Fibroblast of the conjunctiva (primary cell): ENCODE results near the gene FHOD3.

ENCODE experiments used
- DNase-seq: peaks from one replicate; pipeline ENCODE4 v3.0.0-alpha.2; 2010; ENCODE audit warnings: low read depth

The FHOD3 gene

DNA sequence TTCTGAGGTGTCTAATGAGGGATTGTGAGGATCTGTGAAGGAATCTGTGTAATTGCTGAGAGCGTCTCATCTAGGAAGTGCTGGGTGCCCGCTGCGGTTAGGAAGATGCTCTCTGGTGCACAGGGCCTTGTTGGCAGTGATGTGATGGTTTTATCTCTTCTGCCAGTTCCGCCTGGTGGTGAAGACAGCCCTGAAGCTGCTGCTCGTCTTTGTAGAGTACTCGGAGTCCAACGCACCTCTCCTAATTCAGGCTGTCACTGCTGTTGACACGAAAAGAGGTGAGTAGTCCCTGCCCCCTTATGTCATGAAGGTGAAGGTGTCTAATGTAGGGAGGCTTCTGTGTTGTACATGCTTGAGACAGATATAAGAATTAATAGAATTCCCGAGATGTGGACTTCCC, 297.1 kb downstream of the FHOD3 start:
- DNase-seq = no peak

DNA sequence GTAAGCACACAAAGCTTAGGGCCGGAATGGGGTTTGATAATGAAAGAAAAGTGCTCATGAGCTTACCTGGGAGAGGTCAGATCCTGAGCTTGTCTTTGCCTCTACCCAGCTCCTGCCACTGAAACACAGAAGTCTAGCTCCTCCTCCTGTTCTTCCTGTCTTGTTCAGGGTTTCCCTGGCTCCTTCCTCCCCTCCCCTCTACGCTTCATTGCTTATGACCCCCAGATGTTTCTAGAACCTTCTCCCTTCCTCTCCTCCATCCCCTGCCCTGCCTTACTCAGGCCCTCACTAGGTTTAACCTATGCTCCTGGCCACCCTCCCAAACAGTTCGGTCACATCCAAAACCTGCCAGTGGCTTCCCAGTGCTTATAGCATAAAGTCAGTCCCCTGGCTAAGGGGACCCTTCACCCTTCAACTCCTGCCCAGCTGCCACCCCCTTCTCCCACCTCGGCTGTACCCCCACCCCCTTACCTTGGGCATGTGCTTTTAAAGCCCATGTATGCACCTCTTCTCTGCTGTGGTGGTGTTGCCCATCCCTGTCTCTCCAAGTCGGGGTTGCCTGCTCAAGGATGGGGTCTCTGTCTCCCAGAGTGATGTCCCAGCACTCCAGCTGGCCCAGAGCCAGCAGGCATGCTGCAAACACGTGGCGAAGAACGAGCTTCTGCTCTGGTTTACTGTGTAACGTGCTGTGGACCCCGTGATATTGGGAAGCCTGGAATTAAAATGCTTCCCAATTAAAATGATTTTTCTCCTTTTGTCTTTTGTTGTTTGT, 297.7 kb downstream of the FHOD3 start:
- no peak for DNase-seq

DNA sequence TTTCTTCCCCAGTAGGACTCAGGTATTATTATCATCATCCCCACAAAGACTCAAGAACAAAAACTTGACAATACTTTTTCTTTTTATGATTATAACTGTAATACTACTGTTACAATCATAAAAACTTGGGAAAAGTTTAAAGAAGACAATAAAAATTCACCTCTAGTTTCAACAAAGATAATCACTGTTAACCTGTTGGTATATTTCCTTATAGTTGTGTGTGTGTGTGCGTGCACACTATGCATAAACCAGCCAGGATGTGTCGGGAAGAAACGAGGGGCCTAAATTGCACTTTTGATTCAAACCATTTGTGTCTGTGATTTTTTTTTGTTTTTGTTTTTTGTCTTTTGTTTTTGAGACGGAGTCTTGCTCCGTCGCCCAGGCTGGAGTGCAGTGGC, 298.3 kb downstream of the FHOD3 start:
- no peak for DNase-seq

DNA sequence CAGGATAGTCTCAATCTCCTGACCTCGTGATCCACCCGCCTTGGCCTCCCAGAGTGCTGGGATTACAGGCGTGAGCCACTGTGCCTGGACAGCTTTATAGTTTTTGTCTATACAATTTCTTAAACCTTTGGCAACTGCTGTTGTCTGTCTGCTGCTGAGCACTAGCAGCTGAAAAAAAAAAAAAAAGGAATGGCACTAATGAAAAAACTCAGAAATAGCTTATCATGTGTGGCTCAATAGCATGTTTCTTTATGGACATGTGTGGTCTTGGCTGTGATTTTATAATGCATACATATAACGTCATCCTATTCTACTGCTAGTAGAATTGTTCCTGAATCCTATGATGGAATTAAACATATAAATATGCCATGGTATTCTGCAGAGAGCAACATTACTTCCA, 300.1 kb downstream of the FHOD3 start:
- no peak for DNase-seq

DNA sequence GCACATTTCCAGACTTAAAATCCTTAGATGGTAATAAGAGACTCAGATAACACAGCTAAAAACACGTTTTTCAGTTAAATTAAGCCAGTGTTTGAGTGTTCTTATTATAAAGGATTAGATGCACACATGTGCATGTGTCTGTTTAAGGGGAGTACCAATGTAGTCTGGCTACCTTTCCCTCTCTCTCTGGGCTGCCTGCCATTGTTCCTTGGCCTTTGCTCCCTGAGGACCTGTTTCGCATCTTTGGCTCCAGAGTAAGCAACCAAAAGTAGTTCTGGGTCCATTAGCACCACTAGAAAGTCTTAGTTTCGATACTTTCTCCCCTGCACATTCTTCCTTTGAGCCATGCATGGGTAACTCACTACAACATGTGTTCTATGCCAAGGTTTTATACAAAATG, 303.0 kb downstream of the FHOD3 start:
- DNase-seq = no peak

DNA sequence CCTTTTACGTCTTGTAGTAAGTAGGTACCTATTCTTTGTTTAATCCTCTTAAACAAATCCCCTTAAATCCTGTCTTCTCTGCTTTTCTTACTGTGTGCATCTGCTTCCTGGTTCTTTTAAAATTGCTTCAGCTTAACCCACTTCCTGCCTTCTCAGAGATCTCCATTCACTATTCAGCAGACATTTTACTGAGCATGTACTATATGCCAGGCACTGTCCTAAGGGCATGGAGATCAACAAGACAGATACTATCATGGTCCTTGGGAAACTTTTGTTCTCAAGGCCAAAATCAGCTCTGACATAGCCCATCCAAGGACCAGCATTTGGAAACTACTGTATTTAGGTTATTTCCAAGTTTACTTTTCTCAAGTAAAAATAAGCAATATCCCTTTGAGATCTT, 303.8 kb downstream of the FHOD3 start:
- no peak for DNase-seq

DNA sequence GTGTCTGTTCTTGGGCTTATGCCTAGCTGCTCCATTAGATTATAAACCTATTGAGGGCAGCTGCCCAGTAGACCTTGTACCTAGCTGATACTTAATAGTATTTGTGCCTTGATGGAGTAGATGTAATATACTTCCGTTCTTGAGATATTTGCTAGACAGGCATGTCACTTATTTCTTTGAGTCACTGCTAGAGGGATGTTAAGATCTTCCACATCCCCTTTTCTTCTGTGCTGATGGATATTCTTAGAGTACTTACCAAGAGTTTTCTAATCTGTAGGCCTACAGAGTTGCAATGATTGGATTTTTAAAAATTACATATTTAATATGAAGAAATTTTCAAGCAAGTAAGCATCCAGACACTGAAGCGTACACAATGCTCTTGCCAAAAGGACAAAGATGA, 304.6 kb downstream of the FHOD3 start:
- DNase-seq = no peak

DNA sequence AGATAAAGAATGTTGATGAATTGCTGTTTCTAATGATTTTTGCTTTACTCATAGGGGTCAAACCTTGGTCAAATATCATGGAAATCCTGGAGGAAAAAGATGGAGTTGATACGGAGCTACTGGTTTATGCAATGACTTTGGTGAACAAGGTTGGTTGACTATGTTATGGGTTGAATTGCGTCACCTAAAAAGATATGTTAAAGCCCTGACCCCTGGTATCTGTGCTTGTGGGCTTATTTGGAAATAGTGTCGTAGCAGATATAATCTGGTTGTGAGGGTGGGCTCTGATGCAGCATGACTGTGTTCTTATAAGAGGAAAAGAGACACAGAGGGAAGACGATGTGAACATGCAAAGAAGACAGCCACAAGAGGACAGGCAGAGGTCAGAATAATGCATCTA, 305.1 kb downstream of the FHOD3 start:
- DNase-seq = no peak

DNA sequence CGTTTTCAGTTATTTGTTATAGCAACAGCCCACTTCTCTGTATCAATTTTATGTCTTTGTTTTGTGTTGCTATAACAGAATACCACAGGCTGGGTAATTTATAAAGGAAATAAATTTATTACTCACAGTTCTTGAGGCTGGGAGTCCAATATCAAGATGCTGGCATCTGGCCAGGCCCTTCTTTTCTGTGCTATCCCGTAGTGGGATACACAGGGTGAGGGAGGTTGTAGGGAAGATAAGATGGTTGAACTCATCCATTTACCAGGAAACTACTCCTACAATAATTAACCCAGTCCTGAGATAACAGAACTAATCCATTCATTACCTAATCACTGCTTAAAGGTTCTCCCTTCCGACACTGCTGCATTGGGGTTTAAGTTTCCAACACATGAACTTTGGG, 310.6 kb downstream of the FHOD3 start:
- no peak for DNase-seq

DNA sequence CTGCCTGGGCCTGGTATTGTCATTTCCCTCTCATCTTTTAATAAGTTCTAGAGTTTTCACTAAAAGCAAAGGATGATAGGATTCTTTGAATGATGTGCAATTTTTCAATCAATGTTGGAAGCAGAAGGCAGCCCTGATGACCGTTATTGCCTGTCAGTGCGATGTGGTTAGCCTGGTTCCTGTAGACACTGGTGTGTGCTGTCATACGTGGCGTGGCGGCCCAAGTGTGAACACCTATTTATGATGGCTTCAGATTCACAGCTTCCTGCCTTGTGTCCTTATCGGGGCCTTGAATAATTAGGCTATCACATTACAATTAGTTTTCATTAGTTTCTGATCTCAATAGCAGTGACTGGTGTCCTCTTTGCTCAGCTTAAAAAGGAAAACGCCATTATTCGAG, 312.7 kb downstream of the FHOD3 start:
- DNase-seq = no peak

DNA sequence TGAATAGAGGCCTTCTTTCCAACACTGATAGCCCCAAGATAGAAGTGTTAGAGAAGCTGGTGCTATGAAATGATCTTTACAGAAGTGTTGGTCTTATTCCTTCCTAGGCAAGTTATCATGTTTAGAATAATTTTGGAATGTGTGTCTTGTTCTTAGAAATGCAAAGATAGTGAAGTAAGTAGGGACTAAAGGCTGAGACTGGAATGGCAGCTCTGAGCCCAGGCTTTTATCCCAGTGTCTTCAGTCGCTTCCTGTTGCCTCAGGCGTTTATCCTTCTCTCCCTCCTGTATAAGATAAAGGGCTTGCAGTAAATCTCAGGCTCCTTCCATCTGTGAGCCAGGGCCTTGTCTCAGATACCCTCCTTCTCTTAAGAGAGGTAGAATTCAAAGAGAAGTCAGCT, 313.1 kb downstream of the FHOD3 start:
- DNase-seq = no peak

DNA sequence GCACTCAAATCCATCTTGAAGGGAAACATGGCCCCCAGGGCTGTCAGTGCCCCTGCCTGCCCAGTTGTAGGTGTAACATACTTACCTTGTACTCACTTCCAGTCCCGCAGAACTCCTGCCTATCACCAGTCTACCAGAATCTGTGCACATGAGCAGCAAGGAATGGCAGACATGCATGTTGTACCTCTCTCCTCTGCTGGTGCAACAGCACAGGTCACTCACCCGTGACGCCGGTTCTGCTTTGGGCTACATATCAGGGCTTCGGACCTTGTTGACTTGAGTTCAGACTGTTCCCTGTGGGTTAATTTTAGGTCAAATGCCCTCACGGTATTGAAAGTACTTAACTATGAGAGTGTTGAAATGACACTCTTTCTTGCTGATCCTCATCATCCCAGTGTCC, 315.6 kb downstream of the FHOD3 start:
- no peak for DNase-seq

DNA sequence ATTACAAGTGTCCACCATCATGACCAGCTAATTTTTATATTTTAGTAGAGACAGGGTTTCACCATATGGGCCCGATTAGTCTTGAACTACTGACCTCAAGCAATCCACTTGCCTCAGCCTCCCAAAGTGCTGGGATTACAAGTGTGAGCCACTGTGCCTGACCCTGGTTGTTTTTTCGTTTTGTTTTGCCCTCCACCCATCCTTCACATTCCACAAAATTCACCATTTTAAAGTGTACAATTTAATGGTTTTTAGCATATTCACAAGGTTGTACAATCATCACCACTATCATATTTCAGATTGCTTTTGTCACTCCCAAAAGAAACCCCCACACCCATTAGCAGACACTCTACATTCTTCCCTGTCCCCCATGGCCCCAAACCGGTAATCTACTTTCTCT, 316.3 kb downstream of the FHOD3 start:
- no peak for DNase-seq

DNA sequence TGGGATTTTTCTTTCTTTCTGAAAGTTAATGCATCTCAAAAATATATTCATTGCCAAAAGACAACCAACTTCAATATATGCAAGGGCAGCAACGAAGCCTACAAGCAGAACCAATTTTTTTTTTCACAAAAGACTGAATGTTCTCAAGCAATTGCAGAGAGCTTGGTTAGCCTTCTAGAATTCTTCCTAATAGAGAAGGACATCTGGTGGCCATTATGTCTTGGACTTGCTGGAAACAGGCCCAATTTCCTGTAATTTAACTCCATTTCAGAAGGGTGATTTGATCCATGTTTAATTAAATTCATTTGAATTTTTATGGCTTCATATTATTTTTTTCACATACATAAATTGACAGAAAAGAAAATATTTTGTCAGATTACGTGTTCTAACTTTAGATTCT, 323.3 kb downstream of the FHOD3 start:
- DNase-seq = no peak

DNA sequence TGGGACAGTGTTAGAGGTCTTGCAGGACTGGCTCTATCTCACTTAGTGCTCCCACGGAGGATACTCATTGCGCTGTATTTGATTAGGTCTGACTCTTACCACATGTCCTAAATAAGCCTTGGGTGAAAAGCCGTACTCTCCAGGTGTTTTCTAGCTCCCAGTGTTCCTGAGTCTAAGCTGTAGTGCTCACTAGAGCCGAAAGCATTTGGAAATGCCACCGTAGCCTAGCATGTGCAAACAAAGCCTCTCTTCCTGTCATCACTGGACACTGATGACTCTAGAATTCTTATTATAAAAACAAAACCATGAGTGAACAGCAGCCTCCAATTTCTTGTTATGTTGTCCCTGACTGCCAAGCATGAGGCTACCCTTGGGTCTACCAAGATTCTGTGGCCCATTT, 325.1 kb downstream of the FHOD3 start:
- no peak for DNase-seq

DNA sequence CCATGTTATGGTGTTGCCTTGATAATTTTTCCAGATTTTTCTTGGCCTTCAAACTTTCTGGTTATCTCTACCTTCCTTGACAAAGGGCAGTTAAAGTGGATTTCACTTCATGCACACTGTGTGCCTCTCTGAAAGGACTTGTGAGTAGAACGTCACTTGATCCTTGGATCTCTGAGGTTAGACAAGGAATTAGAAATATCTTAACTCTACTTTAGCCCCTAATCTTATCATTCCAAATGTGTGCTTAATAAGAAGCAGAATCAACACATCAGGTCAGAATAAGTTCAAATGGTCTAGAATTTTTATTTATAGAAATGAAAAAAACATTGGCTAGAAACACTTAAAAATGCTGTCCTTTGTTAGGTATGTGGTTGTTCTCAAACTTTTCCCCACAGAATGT, 325.6 kb downstream of the FHOD3 start:
- no peak for DNase-seq

DNA sequence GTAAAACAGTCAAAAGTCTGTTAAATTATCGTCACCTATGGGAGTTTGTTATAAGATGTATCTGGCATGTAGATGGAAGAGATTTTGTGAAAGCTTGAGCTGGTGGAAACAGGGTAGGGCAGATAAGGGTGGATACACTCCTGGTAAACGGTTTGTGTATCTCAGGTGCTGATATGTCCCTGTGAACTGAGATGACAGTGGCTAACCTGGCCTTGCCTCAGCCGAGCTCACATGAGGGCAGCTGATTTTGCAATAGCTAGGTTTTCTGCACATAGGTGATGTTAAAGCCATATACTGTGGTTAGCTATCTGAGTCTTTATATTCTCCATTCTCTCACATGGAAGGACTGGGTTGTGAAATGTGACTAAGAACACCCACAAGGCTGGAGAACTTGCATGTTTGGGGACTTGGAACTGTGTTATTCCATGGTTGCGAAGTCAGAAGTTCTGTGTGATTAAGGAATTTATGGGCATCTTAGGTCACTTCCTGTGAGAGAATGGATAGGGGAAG, 326.2 kb downstream of the FHOD3 start:
- DNase-seq = no peak

DNA sequence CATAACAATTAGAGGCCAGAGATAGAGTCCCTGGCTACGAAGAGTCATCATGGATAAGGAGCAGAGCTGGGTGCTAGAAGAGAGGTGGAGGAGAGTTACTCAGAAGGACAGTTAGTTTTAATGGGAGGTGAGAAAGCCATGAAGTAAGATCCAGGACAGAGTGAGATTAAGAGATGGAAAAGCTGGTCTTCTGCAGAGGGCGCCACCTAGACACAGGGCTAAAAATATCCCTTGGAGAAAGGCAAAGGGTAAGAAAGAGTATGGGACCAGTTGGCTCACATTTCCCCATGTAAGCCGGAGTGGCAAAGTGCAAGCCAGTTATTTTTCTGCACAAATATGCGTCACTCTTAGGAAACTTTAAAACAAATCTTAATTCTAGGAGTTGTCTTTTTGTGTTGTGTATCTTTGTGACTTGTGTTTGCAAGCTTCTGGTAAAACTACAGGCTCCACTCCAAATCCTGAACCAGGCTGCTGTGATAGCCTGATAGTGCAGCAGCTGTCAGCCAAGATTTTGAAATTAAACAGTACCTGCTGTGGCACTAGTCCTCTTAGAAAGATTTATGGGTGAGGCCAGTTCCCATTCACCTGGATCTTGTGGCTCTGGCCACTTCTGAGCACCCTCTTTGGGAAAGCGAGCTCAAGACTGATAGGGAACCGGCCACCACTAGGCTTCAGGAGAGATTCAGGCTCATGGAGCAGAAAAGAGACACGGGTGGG, 327.1 kb downstream of the FHOD3 start:
- DNase-seq = no peak

DNA sequence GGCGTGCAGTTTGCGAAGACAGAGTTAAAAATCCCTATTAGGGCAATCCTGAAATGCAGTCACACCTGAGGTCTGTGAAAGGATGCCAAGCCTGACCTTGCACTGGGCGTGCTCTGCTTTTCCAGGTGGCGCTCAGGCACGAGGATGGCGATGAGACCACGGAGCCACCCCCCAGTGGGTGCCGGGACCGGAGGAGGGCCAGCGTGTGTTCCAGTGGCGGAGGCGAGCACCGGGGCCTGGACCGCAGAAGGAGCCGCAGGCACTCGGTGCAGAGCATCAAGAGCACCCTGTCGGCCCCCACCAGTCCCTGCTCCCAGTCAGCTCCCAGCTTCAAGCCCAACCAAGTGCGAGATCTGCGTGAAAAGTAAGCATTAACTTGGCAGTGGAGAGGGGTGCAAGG, 327.9 kb downstream of the FHOD3 start:
- DNase-seq = no peak

DNA sequence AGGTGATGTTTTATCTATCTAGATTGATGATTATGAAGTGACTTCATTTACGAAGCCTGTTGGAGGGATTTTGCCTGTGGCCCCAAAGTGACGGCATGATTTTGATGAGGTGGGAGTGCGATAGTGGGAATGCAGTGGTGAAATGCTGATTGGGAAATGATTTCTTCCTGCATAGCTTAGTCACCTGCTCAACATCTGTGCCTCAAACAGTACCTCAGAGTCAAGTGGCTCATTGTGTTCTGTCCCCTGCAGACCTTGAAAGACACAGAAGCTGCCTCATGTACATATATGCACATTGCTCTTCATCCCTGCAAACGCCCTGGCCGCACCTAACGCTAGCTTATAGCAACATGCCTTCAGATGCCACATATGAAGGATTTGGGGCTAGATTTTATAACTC, 330.1 kb downstream of the FHOD3 start:
- DNase-seq = no peak

DNA sequence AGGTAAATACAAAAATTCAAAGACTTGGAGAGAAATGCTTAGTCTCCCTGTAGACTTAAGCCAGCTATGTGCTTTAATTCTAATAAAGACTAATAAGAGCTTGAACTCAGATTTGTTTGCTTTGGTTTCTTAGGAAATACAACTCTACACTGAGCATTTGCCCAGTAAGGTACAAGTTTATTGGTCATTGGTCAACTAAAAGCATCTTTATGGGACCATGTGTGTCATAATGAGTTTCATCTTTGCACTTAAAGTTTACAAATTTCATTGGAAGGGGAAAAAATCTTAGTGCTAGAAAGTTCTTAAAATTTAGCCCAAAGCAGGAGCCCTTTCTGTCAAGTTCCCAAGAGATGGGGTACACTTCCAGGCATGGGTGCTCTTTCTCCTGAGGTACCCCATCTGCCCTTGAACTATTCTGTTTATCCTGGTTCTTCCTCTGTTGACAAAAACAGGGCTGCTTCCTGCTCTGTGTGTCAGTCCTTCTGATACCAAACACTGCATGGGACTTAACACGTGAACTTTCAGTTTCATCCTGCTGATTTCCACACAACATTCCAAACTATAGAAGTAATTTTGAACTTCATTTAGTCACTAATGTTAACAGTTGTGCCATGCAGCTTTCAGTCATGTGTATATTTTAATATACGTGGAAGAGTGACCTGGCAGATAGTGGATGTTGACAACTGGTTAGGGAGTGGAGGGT, 331.1 kb downstream of the FHOD3 start:
- DNase-seq = no peak

DNA sequence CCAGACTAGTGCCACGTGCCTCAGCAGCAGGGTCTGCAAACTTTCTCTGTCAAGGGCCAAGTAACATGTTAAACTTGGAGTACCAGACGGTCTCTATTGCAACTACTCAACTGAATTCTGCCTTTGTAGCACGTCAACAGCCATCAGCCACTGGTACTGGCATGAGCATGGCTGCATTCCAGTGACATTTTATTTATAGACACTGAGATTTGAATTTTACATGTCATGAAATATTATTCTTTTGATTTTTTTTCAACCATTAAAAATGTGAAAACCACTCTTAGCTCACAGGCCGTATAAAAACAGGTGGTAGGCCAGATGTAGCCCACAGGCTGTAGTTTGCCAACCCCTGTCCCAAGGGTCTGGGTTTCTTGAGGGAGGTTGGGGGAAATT, 331.6 kb downstream of the FHOD3 start:
- DNase-seq = no peak

DNA sequence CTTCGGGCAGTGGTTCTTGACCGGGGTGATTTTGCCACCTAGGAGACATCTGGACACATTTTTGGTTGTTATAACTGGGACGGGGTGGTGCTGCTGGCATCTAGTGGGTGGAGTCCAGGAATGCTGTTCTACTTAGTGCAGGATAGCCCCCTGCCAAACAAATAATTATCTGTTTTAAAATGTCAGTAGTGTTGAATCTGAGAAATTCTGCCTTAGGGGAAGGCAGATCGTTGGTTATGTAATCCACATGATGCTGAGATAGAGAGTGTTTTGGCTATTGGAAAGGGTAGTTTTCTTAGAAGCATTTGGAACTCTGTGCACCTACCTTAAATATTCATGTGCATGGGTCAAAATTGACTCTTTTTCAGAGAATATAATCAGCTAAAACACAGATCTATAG, 332.3 kb downstream of the FHOD3 start:
- DNase-seq = no peak
